ENCODE results near the gene IFI16.

The IFI16 gene

GRCh38 chr1:159009704-159010361 is at the start of gene IFI16:
Gene IFI16, plus strand, starts transcription at chr1:159009907. Its CDS starts 4,774 bp downstream, at chr1:159014681.
- in situ Hi-C loops (cut with MboI; ENCODE audit: low sequenced_read_pairs): no loop called here
- H3K36me3 ChIP-seq (replicated peaks): no peaks in the 10 kb centered on the region
- no peak for DNase-seq (ENCODE audit: low spot score in 2 of 2)
- no peaks in the 10 kb centered on the region for H3K4me1 ChIP-seq
- H3K9me3 ChIP-seq: no peaks in the 10 kb centered on the region
- no peaks in the 10 kb centered on the region for H3K27me3 ChIP-seq (ENCODE audit: low read depth)
- H3K4me3 ChIP-seq: no peak within 1 kb of the TSS

GRCh38 chr1:158961178-158961577 is 48.5 kb upstream of the IFI16 start:
- no peak for DNase-seq (ENCODE audit: low spot score in 2 of 2)
- in situ Hi-C loops (cut with MboI; ENCODE audit: low sequenced_read_pairs): no loop called here
- Histone ChIP-seq H3K4me1 (no peaks in the 10 kb centered on the region), H3K36me3 (replicated peaks) (no peaks in the 10 kb centered on the region), H3K27me3 (ENCODE audit: low read depth) (no peaks in the 10 kb centered on the region), H3K9me3 (no peaks in the 10 kb centered on the region), H3K4me3 (no peak overlapping the region)

DNA sequence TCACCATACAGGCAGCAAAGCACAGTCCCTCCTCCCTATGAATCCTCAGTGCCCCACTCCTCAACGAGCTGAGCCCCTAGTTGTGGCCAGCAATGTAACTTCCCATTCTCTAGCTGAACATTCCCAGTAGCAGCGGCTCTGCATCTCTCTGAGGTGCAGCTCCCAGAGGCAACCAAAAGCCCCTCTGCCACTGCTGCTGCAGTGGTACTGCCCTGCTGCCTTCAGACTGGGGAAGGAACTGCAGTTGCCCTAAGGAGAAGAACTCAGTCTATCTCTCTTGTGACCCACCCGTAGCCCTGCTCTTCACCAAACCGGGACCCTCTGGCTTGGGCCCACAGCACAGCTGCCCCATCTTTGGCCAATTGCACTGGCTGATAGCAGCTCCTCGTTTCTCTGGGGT is 46.7 kb upstream of the IFI16 start:
- DNase-seq (ENCODE audit: low spot score in 2 of 2): no peak
- Histone ChIP-seq H3K4me1 (no peaks in the 10 kb centered on the region), H3K4me3 (no peak overlapping the region), H3K36me3 (replicated peaks) (no peaks in the 10 kb centered on the region), H3K27me3 (ENCODE audit: low read depth) (no peaks in the 10 kb centered on the region), H3K9me3 (no peaks in the 10 kb centered on the region)
- in situ Hi-C loops (cut with MboI; ENCODE audit: low sequenced_read_pairs): no loop called here

- no peaks in the 10 kb centered on the region for H3K36me3 ChIP-seq (replicated peaks)
- no peaks in the 10 kb centered on the region for H3K4me1 ChIP-seq
- H3K27me3 ChIP-seq (ENCODE audit: low read depth): no peaks in the 10 kb centered on the region
- no peaks in the 10 kb centered on the region for H3K9me3 ChIP-seq
- DNase-seq (ENCODE audit: low spot score in 2 of 2): no peak
- H3K4me3 ChIP-seq: no peak overlapping the region
- in situ Hi-C loops (cut with MboI; ENCODE audit: low sequenced_read_pairs): no loop called here
These were observed 40.5 kb upstream of the IFI16 start for GRCh38 chr1:158969166-158969565.

DNA sequence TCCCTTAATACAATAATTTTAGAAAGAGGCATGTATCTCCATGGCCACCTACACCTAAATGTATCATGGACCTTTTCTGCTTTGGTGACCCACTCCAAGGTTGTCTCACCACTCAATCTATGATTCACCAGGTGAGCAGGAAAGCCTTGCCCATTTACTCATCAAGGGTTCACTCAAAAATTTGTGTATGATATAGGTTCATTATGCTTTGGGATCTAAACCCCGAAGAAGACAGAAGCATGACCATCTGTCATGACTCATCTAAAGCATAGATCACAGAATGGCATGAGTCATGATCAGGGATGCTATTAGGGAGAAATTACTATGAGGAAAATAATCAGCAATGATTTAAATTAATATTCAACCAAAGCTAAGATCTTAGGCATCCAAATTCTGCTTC is 39.9 kb upstream of the IFI16 start:
- in situ Hi-C loops (cut with MboI; ENCODE audit: low sequenced_read_pairs): no loop called here
- no peaks in the 10 kb centered on the region for H3K4me1 ChIP-seq
- no peaks in the 10 kb centered on the region for H3K27me3 ChIP-seq (ENCODE audit: low read depth)
- no peaks in the 10 kb centered on the region for H3K36me3 ChIP-seq (replicated peaks)
- DNase-seq (ENCODE audit: low spot score in 2 of 2): no peak
- no peaks in the 10 kb centered on the region for H3K9me3 ChIP-seq
- no peak overlapping the region for H3K4me3 ChIP-seq

- no peak for DNase-seq (ENCODE audit: low spot score in 2 of 2)
- in situ Hi-C loops (cut with MboI; ENCODE audit: low sequenced_read_pairs): no loop called here
These were observed 36.9 kb upstream of the IFI16 start for GRCh38 chr1:158972841-158973240.

DNA sequence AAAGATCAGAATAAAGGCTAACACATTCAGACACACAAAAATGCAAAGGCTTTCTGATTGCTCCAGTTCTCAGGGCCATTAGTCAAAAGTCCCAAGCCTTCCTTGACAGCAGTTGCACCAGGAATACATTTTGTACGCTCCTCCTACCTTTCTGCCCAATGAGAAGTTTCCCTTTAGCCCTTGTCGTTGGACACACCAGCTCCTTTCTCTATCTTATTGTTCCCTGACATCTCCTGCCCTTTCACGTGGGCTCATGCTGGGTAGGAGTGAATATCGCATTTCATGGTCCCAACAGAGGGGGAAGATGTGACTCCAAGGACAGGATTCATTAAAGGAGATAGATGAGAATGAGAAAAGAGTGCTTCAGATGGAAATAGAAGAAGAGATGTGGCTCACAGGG is 33.5 kb upstream of the IFI16 start:
- no peak for DNase-seq (ENCODE audit: low spot score in 2 of 2)
- no peaks in the 10 kb centered on the region for H3K27me3 ChIP-seq (ENCODE audit: low read depth)
- no peaks in the 10 kb centered on the region for H3K36me3 ChIP-seq (replicated peaks)
- no peaks in the 10 kb centered on the region for H3K4me1 ChIP-seq
- no peak overlapping the region for H3K4me3 ChIP-seq
- H3K9me3 ChIP-seq: no peaks in the 10 kb centered on the region
- in situ Hi-C loops (cut with MboI; ENCODE audit: low sequenced_read_pairs): no loop called here

More at GRCh38 chr1:158972841-158973240, 36.9 kb upstream of the IFI16 start:
- H3K9me3 ChIP-seq: no peaks in the 10 kb centered on the region
- H3K36me3 ChIP-seq (replicated peaks): no peaks in the 10 kb centered on the region
- H3K4me1 ChIP-seq: no peaks in the 10 kb centered on the region
- H3K4me3 ChIP-seq: no peak overlapping the region
- H3K27me3 ChIP-seq (ENCODE audit: low read depth): no peaks in the 10 kb centered on the region

DNA sequence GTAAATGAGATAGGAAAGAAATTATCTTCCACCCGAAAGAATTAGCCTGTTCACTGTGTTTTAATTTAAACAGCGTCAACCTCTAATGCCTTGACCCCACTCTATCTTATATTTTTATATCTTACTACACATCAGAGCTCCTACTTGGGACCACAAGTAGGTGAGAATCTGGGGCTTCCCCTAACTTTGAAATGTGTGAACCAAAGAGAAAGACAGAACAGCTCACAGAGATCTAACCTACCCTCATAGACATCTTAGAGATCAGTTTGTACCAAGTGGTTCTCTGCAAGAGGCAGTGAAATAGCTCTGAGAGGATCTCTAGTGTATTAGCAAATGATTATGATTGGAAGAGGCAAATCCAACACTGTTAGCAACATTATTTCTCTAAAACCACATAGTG is 31.0 kb upstream of the IFI16 start:
- Histone ChIP-seq H3K27me3 (ENCODE audit: low read depth) (no peaks in the 10 kb centered on the region), H3K4me3 (no peak overlapping the region), H3K9me3 (no peaks in the 10 kb centered on the region), H3K36me3 (replicated peaks) (no peaks in the 10 kb centered on the region), H3K4me1 (no peaks in the 10 kb centered on the region)
- in situ Hi-C loops (cut with MboI; ENCODE audit: low sequenced_read_pairs): no loop called here
- DNase-seq (ENCODE audit: low spot score in 2 of 2): no peak

- in situ Hi-C loops (cut with MboI; ENCODE audit: low sequenced_read_pairs): no loop called here
- Histone ChIP-seq H3K36me3 (replicated peaks) (no peaks in the 10 kb centered on the region), H3K4me3 (no peak overlapping the region), H3K27me3 (ENCODE audit: low read depth) (no peaks in the 10 kb centered on the region), H3K4me1 (no peaks in the 10 kb centered on the region), H3K9me3 (no peaks in the 10 kb centered on the region)
- no peak for DNase-seq (ENCODE audit: low spot score in 2 of 2)
These were observed 30.5 kb upstream of the IFI16 start for GRCh38 chr1:158979229-158979628.

- no peak for DNase-seq (ENCODE audit: low spot score in 2 of 2)
- H3K4me3 ChIP-seq: no peak overlapping the region
- no peaks in the 10 kb centered on the region for H3K9me3 ChIP-seq
- no peaks in the 10 kb centered on the region for H3K27me3 ChIP-seq (ENCODE audit: low read depth)
- no peaks in the 10 kb centered on the region for H3K36me3 ChIP-seq (replicated peaks)
- no peaks in the 10 kb centered on the region for H3K4me1 ChIP-seq
- in situ Hi-C loops (cut with MboI; ENCODE audit: low sequenced_read_pairs): no loop called here
These were observed 26.5 kb upstream of the IFI16 start for GRCh38 chr1:158983235-158983634.

GRCh38 chr1:158984386-158984785 is 25.3 kb upstream of the IFI16 start:
- H3K27me3 ChIP-seq (ENCODE audit: low read depth): no peaks in the 10 kb centered on the region
- no peaks in the 10 kb centered on the region for H3K4me1 ChIP-seq
- H3K36me3 ChIP-seq (replicated peaks): no peaks in the 10 kb centered on the region
- in situ Hi-C loops (cut with MboI; ENCODE audit: low sequenced_read_pairs): no loop called here
- no peak for DNase-seq (ENCODE audit: low spot score in 2 of 2)
- H3K9me3 ChIP-seq: no peaks in the 10 kb centered on the region
- H3K4me3 ChIP-seq: no peak overlapping the region

- no peaks in the 10 kb centered on the region for H3K27me3 ChIP-seq (ENCODE audit: low read depth)
- H3K36me3 ChIP-seq (replicated peaks): no peaks in the 10 kb centered on the region
- no peaks in the 10 kb centered on the region for H3K9me3 ChIP-seq
- no peak for DNase-seq (ENCODE audit: low spot score in 2 of 2)
- H3K4me1 ChIP-seq: no peaks in the 10 kb centered on the region
- in situ Hi-C loops (cut with MboI; ENCODE audit: low sequenced_read_pairs): no loop called here
- H3K4me3 ChIP-seq: no peak overlapping the region
These were observed 20.3 kb upstream of the IFI16 start for GRCh38 chr1:158989424-158989823.

DNA sequence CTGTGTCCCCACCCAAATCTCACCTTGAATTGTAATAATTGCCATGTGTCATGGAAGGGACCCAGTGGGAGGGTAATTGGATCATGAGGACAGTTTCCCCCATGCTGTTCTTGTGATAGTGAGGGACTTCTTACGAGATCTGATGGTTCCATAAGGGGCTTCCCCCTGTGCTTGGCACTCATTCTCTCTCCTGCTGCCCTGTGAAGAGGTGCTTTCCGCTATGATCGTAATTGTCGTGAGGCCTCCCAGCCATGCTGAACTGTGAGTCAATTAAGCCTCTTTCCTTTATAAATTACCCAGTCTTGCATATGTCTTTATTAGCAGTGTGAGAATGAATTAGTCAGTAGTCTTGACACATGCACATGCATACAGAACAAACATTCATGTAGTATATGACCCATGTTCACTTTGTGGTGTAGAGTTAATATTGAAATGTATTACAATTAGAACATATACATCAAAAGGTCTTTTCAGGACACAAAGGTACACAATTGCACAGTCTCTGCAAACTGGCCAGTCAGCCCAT is 16.9 kb upstream of the IFI16 start:
- no peak for DNase-seq (ENCODE audit: low spot score in 2 of 2)
- Histone ChIP-seq H3K27me3 (ENCODE audit: low read depth) (no peaks in the 10 kb centered on the region), H3K4me1 (no peaks in the 10 kb centered on the region), H3K9me3 (no peaks in the 10 kb centered on the region), H3K4me3 (no peak overlapping the region), H3K36me3 (replicated peaks) (no peaks in the 10 kb centered on the region)
- in situ Hi-C loops (cut with MboI; ENCODE audit: low sequenced_read_pairs): no loop called here

GRCh38 chr1:158996998-158997397 is 12.7 kb upstream of the IFI16 start:
- Histone ChIP-seq H3K27me3 (ENCODE audit: low read depth) (no peaks in the 10 kb centered on the region), H3K4me1 (no peaks in the 10 kb centered on the region), H3K4me3 (no peak overlapping the region), H3K9me3 (no peaks in the 10 kb centered on the region), H3K36me3 (replicated peaks) (no peaks in the 10 kb centered on the region)
- in situ Hi-C loops (cut with MboI; ENCODE audit: low sequenced_read_pairs): no loop called here
- DNase-seq (ENCODE audit: low spot score in 2 of 2): no peak

Measured in HAP-1 (cell line).